Measurements from ENCODE around the gene TULP3.

DNA sequence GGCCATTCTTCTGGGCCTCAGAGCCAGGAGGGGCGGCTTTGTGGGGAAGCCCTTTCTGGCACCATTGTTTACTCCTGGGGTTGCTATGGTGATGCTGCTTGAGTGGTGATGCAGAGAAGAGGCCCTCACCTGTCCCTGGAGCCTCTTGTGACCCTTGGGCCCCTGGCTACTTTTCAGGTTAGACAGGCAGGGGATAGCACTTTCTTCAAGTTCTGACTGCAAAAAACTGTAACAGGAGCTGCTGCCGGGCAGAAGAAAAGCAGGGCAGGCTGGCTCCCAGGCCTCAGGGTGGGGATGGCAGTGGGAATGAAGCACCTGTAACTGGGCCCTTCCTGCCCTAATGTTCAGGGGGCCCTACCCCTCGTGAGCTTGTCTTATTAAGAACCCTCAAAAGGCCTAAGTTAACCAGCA is 33.7 kb upstream of the TULP3 start, which contains the start of gene TEX52:
- TF ChIP-seq, protein P1, sequence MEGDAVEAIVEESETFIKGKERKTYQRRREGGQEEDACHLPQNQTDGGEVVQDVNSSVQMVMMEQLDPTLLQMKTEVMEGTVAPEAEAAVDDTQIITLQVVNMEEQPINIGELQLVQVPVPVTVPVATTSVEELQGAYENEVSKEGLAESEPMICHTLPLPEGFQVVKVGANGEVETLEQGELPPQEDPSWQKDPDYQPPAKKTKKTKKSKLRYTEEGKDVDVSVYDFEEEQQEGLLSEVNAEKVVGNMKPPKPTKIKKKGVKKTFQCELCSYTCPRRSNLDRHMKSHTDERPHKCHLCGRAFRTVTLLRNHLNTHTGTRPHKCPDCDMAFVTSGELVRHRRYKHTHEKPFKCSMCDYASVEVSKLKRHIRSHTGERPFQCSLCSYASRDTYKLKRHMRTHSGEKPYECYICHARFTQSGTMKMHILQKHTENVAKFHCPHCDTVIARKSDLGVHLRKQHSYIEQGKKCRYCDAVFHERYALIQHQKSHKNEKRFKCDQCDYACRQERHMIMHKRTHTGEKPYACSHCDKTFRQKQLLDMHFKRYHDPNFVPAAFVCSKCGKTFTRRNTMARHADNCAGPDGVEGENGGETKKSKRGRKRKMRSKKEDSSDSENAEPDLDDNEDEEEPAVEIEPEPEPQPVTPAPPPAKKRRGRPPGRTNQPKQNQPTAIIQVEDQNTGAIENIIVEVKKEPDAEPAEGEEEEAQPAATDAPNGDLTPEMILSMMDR (optimal IDR thresholded peaks at IDR 0.05 in 1 of 3, IDR thresholded peaks at IDR 0.05 in 1 of 3, conservative IDR thresholded peaks at IDR 0.05 in 1 of 3; ENCODE audit: extremely low read depth in 1 of 3, insufficient read depth in 2 of 3, low read length in 3 of 3), result no peak
- no peak for TF ChIP-seq EZH2 (IDR thresholded peaks at IDR 0.05; ENCODE audit: low read length)

Data from keratinocyte (primary cell).